ENCODE results near the gene SCAANT1. TPM values are rescaled to one million over a fixed set of nuclear protein-coding genes. Genes with fewer than 3 reads are reported as not detected.

SCAANT1 gene
- total and polyA plus RNA-seq, 4 donors: not detected

DNA sequence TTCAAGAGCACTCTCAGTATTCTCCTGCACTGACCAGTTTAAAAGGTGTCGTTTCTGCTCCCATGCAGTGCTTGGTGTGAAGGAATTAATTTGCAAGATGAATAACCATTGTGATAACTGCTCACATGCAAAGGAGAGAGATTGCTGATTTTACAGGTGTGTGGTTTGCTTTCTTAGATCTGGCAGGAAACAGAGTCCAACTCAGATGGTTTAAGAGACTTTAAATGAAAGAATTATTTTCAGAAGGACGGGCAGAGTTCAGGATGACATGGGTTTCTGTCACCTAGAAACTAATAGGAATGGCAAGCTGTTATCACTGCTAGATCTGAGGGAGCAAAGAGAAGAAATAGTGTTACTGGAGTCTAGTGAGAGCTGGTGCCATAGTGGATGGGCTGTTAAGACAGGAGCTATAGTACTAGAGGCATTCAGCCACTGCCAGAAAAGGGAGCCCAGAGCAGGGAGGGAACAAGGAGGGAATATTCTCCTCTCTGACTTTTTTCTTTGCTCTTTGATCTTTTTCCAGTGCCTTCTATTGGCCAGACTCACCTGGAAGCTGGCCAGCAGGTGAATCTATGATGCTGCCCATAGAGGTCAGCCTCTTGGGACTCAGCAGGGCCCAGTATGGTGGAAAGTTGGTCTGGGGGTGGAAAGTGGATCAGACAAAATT, 33.7 kb downstream of the SCAANT1 start:
- H3K36me3 ChIP-seq (ENCODE audit: control insufficient read depth in 4 of 4, insufficient read depth in 3 of 4, low read depth in 1 of 4, low read length in 3 of 4): no peaks in the 10 kb centered on the region
- H3K4me3 ChIP-seq (ENCODE audit: low read depth in 1 of 3, low read length in 3 of 3): no peak overlapping the region
- WGBS: 84% methylated on average over 2 of the region's 2 CpGs
- H3K9me3 ChIP-seq (ENCODE audit: control insufficient read depth in 4 of 4, low read length in 3 of 4): no peaks in the 10 kb centered on the region
- no peak overlapping the region for H3K9ac ChIP-seq (ENCODE audit: low read depth in 1 of 2, low read length in 2 of 2)
- H3K27ac ChIP-seq (ENCODE audit: low read depth in 1 of 2, low read length in 2 of 2): no peak overlapping the region
- TF ChIP-seq FOXA1 (IDR thresholded peaks at IDR 0.05) (no peak), JUND (IDR thresholded peaks at IDR 0.05) (no peak), YY1 (IDR thresholded peaks at IDR 0.05) (no peak), HNF4G (IDR thresholded peaks at IDR 0.05) (no peak), GABPA (IDR thresholded peaks at IDR 0.05 in 1 of 2, conservative IDR thresholded peaks at IDR 0.05 in 1 of 2) (no peak)
- TF ChIP-seq, protein P1, sequence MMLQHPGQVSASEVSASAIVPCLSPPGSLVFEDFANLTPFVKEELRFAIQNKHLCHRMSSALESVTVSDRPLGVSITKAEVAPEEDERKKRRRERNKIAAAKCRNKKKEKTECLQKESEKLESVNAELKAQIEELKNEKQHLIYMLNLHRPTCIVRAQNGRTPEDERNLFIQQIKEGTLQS (IDR thresholded peaks at IDR 0.05): no peak
- TF ChIP-seq, protein P2, sequence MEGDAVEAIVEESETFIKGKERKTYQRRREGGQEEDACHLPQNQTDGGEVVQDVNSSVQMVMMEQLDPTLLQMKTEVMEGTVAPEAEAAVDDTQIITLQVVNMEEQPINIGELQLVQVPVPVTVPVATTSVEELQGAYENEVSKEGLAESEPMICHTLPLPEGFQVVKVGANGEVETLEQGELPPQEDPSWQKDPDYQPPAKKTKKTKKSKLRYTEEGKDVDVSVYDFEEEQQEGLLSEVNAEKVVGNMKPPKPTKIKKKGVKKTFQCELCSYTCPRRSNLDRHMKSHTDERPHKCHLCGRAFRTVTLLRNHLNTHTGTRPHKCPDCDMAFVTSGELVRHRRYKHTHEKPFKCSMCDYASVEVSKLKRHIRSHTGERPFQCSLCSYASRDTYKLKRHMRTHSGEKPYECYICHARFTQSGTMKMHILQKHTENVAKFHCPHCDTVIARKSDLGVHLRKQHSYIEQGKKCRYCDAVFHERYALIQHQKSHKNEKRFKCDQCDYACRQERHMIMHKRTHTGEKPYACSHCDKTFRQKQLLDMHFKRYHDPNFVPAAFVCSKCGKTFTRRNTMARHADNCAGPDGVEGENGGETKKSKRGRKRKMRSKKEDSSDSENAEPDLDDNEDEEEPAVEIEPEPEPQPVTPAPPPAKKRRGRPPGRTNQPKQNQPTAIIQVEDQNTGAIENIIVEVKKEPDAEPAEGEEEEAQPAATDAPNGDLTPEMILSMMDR (IDR thresholded peaks at IDR 0.05; ENCODE audit: low read depth, low read length, missing input control): no peak
- no peak for DNase-seq (ENCODE audit: low spot score)
- H3K4me1 ChIP-seq (ENCODE audit: control insufficient read depth in 4 of 4, insufficient read depth in 4 of 4, low read length in 3 of 4): peaks cover 0 to 3% (median 0%) of the 10 kb centered on the region in 4 donors
- no peaks in the 10 kb centered on the region for H3K27me3 ChIP-seq (ENCODE audit: control insufficient read depth in 4 of 4, insufficient read depth in 4 of 4, low read length in 3 of 4)

DNA sequence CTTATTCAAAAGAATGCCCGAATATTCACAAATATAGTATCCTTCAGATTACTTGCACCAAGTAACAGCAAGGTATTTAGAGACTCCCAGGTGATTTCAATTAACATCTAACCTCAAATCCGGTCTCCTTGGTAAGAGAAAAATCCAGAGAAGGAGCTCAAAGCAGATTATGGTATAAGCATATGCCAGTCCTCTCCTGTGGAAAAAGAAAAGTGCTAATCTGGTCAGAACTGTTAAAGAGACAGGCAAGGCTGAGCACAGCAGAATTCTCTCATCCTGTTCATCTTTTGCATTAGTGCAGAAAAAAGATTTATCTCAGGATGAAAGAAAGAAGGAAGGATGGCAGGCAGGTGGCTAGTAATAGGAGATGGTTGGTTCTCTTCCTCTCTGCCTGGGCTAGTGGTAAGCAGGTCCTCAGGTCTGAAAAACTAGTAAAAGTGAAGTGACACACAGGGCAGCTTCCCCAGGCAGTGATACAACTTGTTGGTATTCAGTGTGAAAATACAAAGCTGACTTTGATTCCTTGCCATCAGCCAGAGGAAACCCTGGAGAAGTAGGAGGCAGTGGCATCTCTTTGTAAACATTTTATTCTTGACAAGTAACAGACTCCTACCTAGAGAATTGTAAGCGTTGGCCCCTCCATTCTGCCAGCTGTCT, 34.3 kb downstream of the SCAANT1 start:
- WGBS: 87% methylated on average over 3 of the region's 3 CpGs
- H3K9ac ChIP-seq (ENCODE audit: low read depth in 1 of 2, low read length in 2 of 2): no peak overlapping the region
- no peak overlapping the region for H3K27ac ChIP-seq (ENCODE audit: low read depth in 1 of 2, low read length in 2 of 2)
- no peaks in the 10 kb centered on the region for H3K36me3 ChIP-seq (ENCODE audit: control insufficient read depth in 4 of 4, insufficient read depth in 3 of 4, low read depth in 1 of 4, low read length in 3 of 4)
- H3K9me3 ChIP-seq (ENCODE audit: control insufficient read depth in 4 of 4, low read length in 3 of 4): no peaks in the 10 kb centered on the region
- DNase-seq (ENCODE audit: low spot score): no peak
- TF ChIP-seq, protein P1 (IDR thresholded peaks at IDR 0.05): no peak
- TF ChIP-seq FOXA1 (IDR thresholded peaks at IDR 0.05) (no peak), JUND (IDR thresholded peaks at IDR 0.05) (no peak), FOXA2 (IDR thresholded peaks at IDR 0.05) (no peak), HNF4A (conservative IDR thresholded peaks at IDR 0.05) (no peak), YY1 (IDR thresholded peaks at IDR 0.05) (no peak), NR2F2 (IDR thresholded peaks at IDR 0.05) (no peak), GABPA (IDR thresholded peaks at IDR 0.05 in 1 of 2, conservative IDR thresholded peaks at IDR 0.05 in 1 of 2) (no peak), RXRA (IDR thresholded peaks at IDR 0.05) (no peak), RAD21 (IDR thresholded peaks at IDR 0.05) (no peak), SP1 (IDR thresholded peaks at IDR 0.05) (no peak)
- TF ChIP-seq, protein P3, sequence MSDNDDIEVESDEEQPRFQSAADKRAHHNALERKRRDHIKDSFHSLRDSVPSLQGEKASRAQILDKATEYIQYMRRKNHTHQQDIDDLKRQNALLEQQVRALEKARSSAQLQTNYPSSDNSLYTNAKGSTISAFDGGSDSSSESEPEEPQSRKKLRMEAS (IDR thresholded peaks at IDR 0.05): no peak
- peaks cover 0 to 3% (median 0%) of the 10 kb centered on the region in 4 donors for H3K4me1 ChIP-seq (ENCODE audit: control insufficient read depth in 4 of 4, insufficient read depth in 4 of 4, low read length in 3 of 4)
- no peak overlapping the region for H3K4me3 ChIP-seq (ENCODE audit: low read depth in 1 of 3, low read length in 3 of 3)
- no peaks in the 10 kb centered on the region for H3K27me3 ChIP-seq (ENCODE audit: control insufficient read depth in 4 of 4, insufficient read depth in 4 of 4, low read length in 3 of 4)

DNA sequence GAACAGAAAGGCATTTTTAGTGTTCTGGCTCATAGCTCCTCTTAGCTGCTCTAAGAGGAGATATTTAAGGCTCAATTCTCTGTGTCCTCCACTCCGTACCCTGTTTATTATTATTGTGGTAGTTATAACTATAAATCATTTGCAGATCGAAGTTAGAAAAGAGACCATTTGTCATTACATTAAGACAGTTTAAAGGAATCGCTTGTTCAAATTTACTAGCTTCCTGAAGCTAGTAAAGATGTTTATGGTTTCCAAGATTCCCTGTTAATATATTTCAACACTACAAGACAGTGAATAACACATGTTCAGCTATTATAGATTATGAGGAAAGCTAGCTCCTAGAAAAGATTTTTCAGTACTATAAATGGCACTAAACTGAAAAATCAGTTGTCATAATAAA, 35.9 kb downstream of the SCAANT1 start:
- no peaks in the 10 kb centered on the region for H3K36me3 ChIP-seq (ENCODE audit: control insufficient read depth in 4 of 4, insufficient read depth in 3 of 4, low read depth in 1 of 4, low read length in 3 of 4)
- peaks cover 0 to 3% (median 0%) of the 10 kb centered on the region in 4 donors for H3K4me1 ChIP-seq (ENCODE audit: control insufficient read depth in 4 of 4, insufficient read depth in 4 of 4, low read length in 3 of 4)
- H3K9ac ChIP-seq (ENCODE audit: low read depth in 1 of 2, low read length in 2 of 2): no peak overlapping the region
- H3K4me3 ChIP-seq (ENCODE audit: low read depth in 1 of 3, low read length in 3 of 3): no peak overlapping the region
- DNase-seq (ENCODE audit: low spot score): no peak
- H3K9me3 ChIP-seq (ENCODE audit: control insufficient read depth in 4 of 4, low read length in 3 of 4): no peaks in the 10 kb centered on the region
- H3K27me3 ChIP-seq (ENCODE audit: control insufficient read depth in 4 of 4, insufficient read depth in 4 of 4, low read length in 3 of 4): no peaks in the 10 kb centered on the region
- 86% methylated on average over 3 of the region's 3 CpGs for WGBS
- H3K27ac ChIP-seq (ENCODE audit: low read depth in 1 of 2, low read length in 2 of 2): no peak overlapping the region
- TF ChIP-seq FOXA2 (IDR thresholded peaks at IDR 0.05): no peak
- no peak for TF ChIP-seq FOXA1 (IDR thresholded peaks at IDR 0.05)
- TF ChIP-seq, protein P3 (IDR thresholded peaks at IDR 0.05): no peak
- TF ChIP-seq, protein P1 (IDR thresholded peaks at IDR 0.05): no peak
- no peak for TF ChIP-seq YY1 (IDR thresholded peaks at IDR 0.05)
- TF ChIP-seq JUND (IDR thresholded peaks at IDR 0.05): no peak
- TF ChIP-seq, protein P2 (IDR thresholded peaks at IDR 0.05; ENCODE audit: low read depth, low read length, missing input control): no peak
- TF ChIP-seq, protein P4, sequence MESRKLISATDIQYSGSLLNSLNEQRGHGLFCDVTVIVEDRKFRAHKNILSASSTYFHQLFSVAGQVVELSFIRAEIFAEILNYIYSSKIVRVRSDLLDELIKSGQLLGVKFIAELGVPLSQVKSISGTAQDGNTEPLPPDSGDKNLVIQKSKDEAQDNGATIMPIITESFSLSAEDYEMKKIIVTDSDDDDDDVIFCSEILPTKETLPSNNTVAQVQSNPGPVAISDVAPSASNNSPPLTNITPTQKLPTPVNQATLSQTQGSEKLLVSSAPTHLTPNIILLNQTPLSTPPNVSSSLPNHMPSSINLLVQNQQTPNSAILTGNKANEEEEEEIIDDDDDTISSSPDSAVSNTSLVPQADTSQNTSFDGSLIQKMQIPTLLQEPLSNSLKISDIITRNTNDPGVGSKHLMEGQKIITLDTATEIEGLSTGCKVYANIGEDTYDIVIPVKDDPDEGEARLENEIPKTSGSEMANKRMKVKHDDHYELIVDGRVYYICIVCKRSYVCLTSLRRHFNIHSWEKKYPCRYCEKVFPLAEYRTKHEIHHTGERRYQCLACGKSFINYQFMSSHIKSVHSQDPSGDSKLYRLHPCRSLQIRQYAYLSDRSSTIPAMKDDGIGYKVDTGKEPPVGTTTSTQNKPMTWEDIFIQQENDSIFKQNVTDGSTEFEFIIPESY (IDR thresholded peaks at IDR 0.05): no peak
- TF ChIP-seq RXRA (IDR thresholded peaks at IDR 0.05): no peak
- TF ChIP-seq SP1 (IDR thresholded peaks at IDR 0.05): no peak

Measured in liver (tissue), 9 donors.